ENCODE data around the gene ATAD1.

Gene ATAD1

DNA sequence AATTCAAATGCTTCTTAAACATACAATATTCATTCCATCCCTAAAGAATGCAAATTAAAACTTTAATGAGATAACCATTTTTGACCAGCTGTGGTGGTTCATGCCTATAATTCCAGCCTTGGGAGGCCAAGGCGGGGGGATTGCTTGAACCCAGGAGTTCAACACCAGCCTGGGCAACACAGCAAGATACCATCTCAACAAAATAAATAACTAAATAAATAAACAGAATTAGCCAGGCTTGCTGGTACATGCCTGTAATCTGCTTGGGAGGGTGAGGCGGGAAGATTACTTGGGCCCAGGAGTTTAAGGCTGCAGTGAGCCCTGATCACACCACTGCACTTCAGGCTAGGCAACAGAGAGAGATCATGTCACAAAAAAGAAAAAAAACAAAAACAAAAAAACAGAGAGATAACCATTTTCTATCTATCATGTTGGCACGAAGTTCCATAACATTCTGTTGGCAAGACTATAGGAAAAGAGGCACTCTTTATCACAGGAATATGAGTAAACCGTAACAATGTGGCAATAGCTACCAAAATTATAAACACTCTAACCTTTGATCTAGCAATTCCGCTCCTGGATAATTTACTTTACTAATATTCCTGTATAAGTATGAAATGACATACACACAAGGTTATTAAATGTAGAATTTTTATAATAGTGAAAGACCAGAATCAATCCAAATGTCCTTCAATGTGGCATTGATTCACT lies 52.2 kb downstream of the ATAD1 start:
- H3K27me3 ChIP-seq (replicated peaks; ENCODE audit: control insufficient read depth, insufficient read depth, low read length), result no peaks in the 10 kb centered on the region
- TF ChIP-seq, protein P1, sequence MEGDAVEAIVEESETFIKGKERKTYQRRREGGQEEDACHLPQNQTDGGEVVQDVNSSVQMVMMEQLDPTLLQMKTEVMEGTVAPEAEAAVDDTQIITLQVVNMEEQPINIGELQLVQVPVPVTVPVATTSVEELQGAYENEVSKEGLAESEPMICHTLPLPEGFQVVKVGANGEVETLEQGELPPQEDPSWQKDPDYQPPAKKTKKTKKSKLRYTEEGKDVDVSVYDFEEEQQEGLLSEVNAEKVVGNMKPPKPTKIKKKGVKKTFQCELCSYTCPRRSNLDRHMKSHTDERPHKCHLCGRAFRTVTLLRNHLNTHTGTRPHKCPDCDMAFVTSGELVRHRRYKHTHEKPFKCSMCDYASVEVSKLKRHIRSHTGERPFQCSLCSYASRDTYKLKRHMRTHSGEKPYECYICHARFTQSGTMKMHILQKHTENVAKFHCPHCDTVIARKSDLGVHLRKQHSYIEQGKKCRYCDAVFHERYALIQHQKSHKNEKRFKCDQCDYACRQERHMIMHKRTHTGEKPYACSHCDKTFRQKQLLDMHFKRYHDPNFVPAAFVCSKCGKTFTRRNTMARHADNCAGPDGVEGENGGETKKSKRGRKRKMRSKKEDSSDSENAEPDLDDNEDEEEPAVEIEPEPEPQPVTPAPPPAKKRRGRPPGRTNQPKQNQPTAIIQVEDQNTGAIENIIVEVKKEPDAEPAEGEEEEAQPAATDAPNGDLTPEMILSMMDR (IDR thresholded peaks at IDR 0.05; ENCODE audit: insufficient read depth, low read length, poor library complexity, severe bottlenecking), result no peak
- peaks cover 4% of the 10 kb centered on the region for H3K36me3 ChIP-seq (ENCODE audit: control insufficient read depth, insufficient read depth, low read length)
- no peak overlapping the region for H3K4me3 ChIP-seq (replicated peaks; ENCODE audit: low read depth, low read length)
- no peak for DNase-seq (ENCODE audit: extremely low read depth, insufficient read length)

DNA sequence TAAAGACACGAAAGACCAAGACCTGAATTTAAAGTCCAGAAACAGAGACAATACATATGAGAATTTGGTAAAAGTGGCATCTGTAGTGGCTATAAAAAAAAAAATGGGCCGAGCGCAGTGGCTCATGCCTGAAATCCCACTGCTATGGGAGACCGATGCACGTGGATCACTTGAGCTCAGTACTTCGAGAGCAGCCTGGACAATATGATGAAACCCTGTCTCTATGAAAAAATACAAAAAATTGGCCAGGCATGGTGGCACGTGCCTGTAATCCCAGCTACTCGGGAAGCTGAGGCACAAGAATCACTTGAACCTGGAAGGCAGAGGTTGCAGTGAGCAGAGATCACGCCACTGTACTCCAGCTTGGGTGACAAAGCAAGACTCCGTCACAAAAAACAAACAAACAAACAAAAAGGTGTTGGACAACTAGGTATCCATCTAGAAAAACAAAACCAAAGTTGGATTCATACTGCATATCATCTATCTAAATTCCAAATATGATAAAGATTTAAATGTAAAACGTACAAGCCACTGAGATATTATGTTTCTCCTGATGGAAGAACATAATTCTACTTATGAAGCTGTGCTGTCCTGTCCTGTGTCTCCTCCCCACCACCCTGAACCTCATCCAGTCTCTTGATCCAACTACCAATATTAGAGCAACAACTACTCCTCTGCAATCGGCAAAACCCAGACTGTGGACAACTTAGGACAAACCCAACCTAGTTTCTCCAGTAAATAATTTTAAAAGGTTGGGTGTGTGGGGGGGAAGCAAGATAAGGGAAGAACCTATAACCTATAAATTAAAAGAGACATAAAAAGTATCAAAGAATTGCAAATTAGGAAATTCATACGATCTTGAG lies 53.7 kb downstream of the ATAD1 start:
- Histone ChIP-seq H3K27me3 (replicated peaks; ENCODE audit: control insufficient read depth, insufficient read depth, low read length) (no peaks in the 10 kb centered on the region), H3K36me3 (ENCODE audit: control insufficient read depth, insufficient read depth, low read length) (peaks cover 6% of the 10 kb centered on the region), H3K4me3 (replicated peaks; ENCODE audit: low read depth, low read length) (no peak overlapping the region)
- DNase-seq (ENCODE audit: extremely low read depth, insufficient read length), result no peak
- TF ChIP-seq, protein P1 (IDR thresholded peaks at IDR 0.05; ENCODE audit: insufficient read depth, low read length, poor library complexity, severe bottlenecking), result no peak

DNA sequence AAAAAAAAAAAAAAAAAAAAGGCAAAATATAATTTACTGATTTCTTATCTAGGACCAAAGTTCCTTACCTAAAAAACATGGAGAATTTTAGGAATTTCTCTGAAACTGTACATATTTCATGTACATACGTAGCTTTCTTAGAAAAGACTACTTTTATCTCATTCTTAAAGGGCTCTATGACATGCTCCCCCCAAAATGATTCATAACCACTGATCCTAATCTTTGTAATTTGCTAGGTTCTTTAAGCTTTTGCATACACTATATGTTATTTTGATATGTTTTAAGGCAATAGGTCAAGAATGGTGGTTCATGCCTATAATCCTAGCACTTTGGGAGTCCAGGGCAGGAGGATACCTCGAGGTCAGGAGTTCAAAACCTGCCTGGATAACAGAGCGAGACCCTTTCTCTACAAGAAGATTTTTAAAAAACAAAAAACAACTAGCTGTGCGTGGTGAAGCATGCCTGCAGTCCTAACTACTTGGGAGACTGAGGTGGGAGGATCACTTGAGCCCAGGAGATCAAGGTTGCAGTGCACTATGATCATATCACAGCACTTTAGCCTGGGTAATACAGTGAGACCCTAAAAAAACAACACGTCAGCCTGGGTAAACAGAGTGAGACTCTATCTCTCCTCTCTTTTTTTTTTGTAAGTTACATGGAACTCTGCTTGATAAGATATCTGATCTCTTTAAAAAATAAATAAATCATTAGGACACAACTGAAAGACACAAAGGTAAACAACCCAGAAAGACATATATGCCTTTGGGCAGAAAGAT lies 54.8 kb downstream of the ATAD1 start:
- no peak for DNase-seq (ENCODE audit: extremely low read depth, insufficient read length)
- peaks cover 2% of the 10 kb centered on the region; the same call in 1 of the 2 replicates for H3K36me3 ChIP-seq (ENCODE audit: control insufficient read depth, insufficient read depth, low read length)
- no peak overlapping the region for H3K4me3 ChIP-seq (replicated peaks; ENCODE audit: low read depth, low read length)
- TF ChIP-seq, protein P1 (IDR thresholded peaks at IDR 0.05; ENCODE audit: insufficient read depth, low read length, poor library complexity, severe bottlenecking), result no peak
- no peaks in the 10 kb centered on the region for H3K27me3 ChIP-seq (replicated peaks; ENCODE audit: control insufficient read depth, insufficient read depth, low read length)

DNA sequence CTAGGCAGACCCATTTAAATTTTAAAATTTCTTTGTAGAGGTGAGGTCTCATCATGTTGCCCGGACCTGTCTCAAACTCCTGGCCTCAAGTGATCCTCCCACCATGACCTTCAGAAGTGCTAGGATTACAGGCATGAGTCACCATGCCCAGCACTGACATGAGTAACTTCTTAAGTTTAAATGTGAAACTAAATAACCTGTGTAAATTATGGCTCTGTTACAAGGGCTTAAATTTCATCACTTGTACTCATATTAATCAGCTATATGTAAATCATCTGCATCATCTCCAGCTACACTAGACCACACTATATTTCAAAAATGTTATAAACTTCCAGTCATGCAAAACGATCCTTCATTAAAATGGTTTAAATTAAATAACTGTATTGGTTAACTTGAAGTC lies 56.1 kb downstream of the ATAD1 start:
- Histone ChIP-seq H3K36me3 (ENCODE audit: control insufficient read depth, insufficient read depth, low read length) (peaks cover 2% of the 10 kb centered on the region; the same call in 1 of the 2 replicates), H3K4me3 (replicated peaks; ENCODE audit: low read depth, low read length) (no peak overlapping the region), H3K27me3 (replicated peaks; ENCODE audit: control insufficient read depth, insufficient read depth, low read length) (no peaks in the 10 kb centered on the region)
- peak; percentile 25 for DNase-seq (ENCODE audit: extremely low read depth, insufficient read length)
- TF ChIP-seq, protein P1 (IDR thresholded peaks at IDR 0.05; ENCODE audit: insufficient read depth, low read length, poor library complexity, severe bottlenecking), result no peak

DNA sequence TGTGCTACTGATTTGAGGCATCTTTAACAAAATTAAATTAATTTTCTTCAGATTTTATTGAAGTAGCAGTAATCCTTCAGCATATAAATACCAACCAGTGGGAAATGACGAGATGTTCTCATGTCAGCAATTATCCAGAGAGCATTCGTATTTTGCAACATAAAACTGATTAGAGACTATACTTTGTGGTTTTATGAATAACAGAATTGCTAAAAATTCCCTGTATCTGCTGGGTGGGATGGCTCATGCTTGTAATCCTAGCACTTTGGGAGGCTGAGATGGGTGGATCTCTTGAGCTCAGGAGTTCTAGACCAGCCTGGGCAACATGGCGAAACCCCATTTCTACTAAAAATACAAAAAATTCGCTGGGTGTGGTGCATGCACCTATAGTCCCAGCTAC lies 56.9 kb downstream of the ATAD1 start:
- H3K4me3 ChIP-seq (replicated peaks; ENCODE audit: low read depth, low read length), result no peak overlapping the region
- peaks cover 2% of the 10 kb centered on the region; the same call in 1 of the 2 replicates for H3K36me3 ChIP-seq (ENCODE audit: control insufficient read depth, insufficient read depth, low read length)
- no peaks in the 10 kb centered on the region for H3K27me3 ChIP-seq (replicated peaks; ENCODE audit: control insufficient read depth, insufficient read depth, low read length)
- TF ChIP-seq, protein P1 (IDR thresholded peaks at IDR 0.05; ENCODE audit: insufficient read depth, low read length, poor library complexity, severe bottlenecking), result no peak
- DNase-seq (ENCODE audit: extremely low read depth, insufficient read length), result no peak
